Measurements from ENCODE around the gene VSTM1.

- TF ChIP-seq, protein P1, sequence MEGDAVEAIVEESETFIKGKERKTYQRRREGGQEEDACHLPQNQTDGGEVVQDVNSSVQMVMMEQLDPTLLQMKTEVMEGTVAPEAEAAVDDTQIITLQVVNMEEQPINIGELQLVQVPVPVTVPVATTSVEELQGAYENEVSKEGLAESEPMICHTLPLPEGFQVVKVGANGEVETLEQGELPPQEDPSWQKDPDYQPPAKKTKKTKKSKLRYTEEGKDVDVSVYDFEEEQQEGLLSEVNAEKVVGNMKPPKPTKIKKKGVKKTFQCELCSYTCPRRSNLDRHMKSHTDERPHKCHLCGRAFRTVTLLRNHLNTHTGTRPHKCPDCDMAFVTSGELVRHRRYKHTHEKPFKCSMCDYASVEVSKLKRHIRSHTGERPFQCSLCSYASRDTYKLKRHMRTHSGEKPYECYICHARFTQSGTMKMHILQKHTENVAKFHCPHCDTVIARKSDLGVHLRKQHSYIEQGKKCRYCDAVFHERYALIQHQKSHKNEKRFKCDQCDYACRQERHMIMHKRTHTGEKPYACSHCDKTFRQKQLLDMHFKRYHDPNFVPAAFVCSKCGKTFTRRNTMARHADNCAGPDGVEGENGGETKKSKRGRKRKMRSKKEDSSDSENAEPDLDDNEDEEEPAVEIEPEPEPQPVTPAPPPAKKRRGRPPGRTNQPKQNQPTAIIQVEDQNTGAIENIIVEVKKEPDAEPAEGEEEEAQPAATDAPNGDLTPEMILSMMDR (IDR thresholded peaks at IDR 0.05), result no peak
- no peak for TF ChIP-seq POLR2A (IDR thresholded peaks at IDR 0.05)
- no peak for TF ChIP-seq EP300 (IDR thresholded peaks at IDR 0.05)
Observed at GRCh38 chr19:54026656-54027055, 37.0 kb downstream of the VSTM1 start.
